Activated CD8-positive, alpha-beta T cell treated with anti-CD3 and anti-CD28 coated beads for 36 hours (primary cell): ENCODE data around the gene CLSTN2. TPM values are rescaled to one million over a fixed set of nuclear protein-coding genes. Genes with fewer than 3 reads are reported as not detected.

Source experiments
- ATAC-seq: fragments of 200-7000 bp; cut with Tn5 transposase; one replicate; pipeline ENCODE4 v1.10.0; 2021; ENCODE audit warnings: mild to moderate bottlenecking, moderate library complexity
- CTCF ChIA-PET: fragments of 350-600 bp; sonication (Branson Sonifier 250); formaldehyde crosslinking; loops from one replicate; lab custom pipeline; 2021; ENCODE audit warnings: antibody characterized with exemption; lab: Charles Lee
- POLR2A ChIA-PET: fragments of 350-600 bp; sonication (Branson Sonifier 250); formaldehyde crosslinking; loops from one replicate; lab custom pipeline; 2021; ENCODE audit warnings: antibody characterized with exemption; lab: Charles Lee
- DNase-seq: peaks from one replicate; pipeline ENCODE4 v3.0.0-alpha.2; 2020
- H3K27ac Mint-ChIP-seq: one replicate; pipeline ENCODE4 v1.8.0; 2021; ENCODE audit warnings: mild to moderate bottlenecking, mixed read lengths
- H3K27me3 Mint-ChIP-seq: one replicate; pipeline ENCODE4 v1.8.0; 2021; ENCODE audit warnings: mixed read lengths
- H3K36me3 Mint-ChIP-seq: one replicate; pipeline ENCODE4 v1.8.0; 2021; ENCODE audit warnings: low read depth, mixed read lengths
- H3K4me1 Mint-ChIP-seq: one replicate; pipeline ENCODE4 v1.8.0; 2021; ENCODE audit warnings: low read depth, mixed read lengths
- H3K4me3 Mint-ChIP-seq: one replicate; pipeline ENCODE4 v1.8.0; 2021; ENCODE audit warnings: mild to moderate bottlenecking, moderate library complexity, mixed read lengths
- H3K9me3 Mint-ChIP-seq: one replicate; pipeline ENCODE4 v1.8.0; 2021; ENCODE audit warnings: mixed read lengths
- CTCF ChIP-seq: fragments of 200-600 bp; IDR thresholded peaks from one replicate; pipeline ENCODE4 v1.8.0; 2022; ENCODE audit warnings: antibody characterized with exemption, mild to moderate bottlenecking
- intact Hi-C: fragments of 100-400 bp; cut with micrococcal nuclease; formaldehyde crosslinking; loops from one replicate; pipeline ENCODE4 v1.10.0; 2022
- total RNA-seq, 2 experiments: library from RNA; stranded (reverse); gene quantifications; one replicate each; pipeline ENCODE4 v1.2.3, GENCODE V29; 2021

CLSTN2 gene
- total RNA-seq, 2 experiments from 2014 or later: not detected

DNA sequence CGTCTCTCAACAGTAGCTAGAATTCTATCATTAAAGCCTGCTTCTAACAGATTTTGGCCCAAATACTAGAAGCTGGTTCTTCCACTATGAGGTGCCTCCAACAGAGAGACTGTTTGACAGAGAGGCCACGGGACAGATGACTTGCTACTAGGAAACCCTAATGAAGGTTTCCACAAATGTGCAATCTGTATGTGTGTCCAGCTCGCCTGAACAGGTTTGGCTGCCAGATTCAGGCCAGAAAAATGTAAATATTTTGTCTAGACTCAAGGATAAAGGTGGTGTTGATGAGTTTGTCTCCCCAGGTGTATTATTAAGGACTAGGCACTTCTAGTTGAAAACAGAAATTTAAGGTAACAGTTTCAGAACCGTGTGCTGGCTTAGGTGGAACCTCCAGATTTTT, 651.3 kb downstream of the CLSTN2 start:
- ChIA-PET POLR2A (no interaction called here), CTCF (no interaction called here)
- Mint-ChIP-seq H3K9me3 (no peaks in the 10 kb centered on the region), H3K27me3 (peaks cover 7% of the 10 kb centered on the region), H3K4me3 (no peak overlapping the region), H3K4me1 (no peaks in the 10 kb centered on the region), H3K27ac (no peak overlapping the region), H3K36me3 (no peaks in the 10 kb centered on the region)
- intact Hi-C loops: no loop called here
- ATAC-seq: no peak
- DNase-seq: no peak
- TF ChIP-seq CTCF: no peak

- no peak for ATAC-seq
- Mint-ChIP-seq H3K27ac (no peak overlapping the region), H3K27me3 (peaks cover 10% of the 10 kb centered on the region), H3K4me3 (no peak overlapping the region), H3K4me1 (no peaks in the 10 kb centered on the region), H3K9me3 (no peaks in the 10 kb centered on the region), H3K36me3 (no peaks in the 10 kb centered on the region)
- CTCF ChIA-PET: no interaction called here
- POLR2A ChIA-PET: no interaction called here
- no peak for DNase-seq
- intact Hi-C loops: no loop called here
- no peak for TF ChIP-seq CTCF
Measured at GRCh38 chr3:140588558-140588957, 653.6 kb downstream of the CLSTN2 start.

DNA sequence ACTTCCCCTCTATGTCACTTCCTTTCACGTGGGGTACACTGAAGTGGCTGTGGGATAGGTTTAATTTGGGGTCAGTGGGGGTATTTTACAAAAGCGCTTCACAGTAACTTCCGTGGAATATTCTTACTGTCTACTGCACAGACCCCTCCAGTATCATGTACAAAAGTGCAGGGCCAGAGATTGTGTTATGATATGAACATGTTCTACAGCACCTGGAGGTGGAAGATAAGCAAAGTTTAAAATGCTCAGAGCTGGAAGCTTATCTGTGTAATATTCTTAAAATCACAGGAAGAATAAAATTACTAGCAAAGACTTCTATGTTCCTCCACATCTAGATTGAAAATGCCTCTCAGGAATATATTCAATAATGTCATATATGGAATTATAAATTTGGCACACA, 658.8 kb downstream of the CLSTN2 start:
- ChIA-PET CTCF (no interaction called here), POLR2A (no interaction called here)
- no peaks in the 10 kb centered on the region for H3K36me3 Mint-ChIP-seq
- no peak overlapping the region for H3K4me3 Mint-ChIP-seq
- no peak for TF ChIP-seq CTCF
- DNase-seq (no peak), ATAC-seq (no peak)
- no peaks in the 10 kb centered on the region for H3K9me3 Mint-ChIP-seq
- no peaks in the 10 kb centered on the region for H3K4me1 Mint-ChIP-seq
- no peak overlapping the region for H3K27ac Mint-ChIP-seq
- H3K27me3 Mint-ChIP-seq: peaks cover 5% of the 10 kb centered on the region
- intact Hi-C loops: no loop called here

DNA sequence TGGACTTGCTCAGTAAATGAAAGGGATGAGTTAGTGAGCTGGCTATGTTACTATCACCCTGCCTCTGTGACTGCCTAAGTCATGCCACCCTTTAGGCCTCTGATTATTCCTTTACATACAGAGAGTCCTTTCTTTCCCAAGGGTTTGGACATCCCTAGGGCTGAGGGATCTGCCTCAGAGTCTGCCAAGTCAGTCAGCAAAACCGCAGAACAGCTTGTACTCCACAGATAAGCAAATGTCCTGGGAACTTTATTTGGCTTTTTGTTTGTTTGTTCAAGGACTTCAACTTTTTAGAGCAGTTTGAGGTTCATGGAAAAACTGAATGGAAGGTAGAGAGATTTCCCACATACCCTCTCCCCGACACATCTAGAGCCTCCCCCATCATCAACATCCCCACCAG, 660.3 kb downstream of the CLSTN2 start:
- no peaks in the 10 kb centered on the region for H3K36me3 Mint-ChIP-seq
- no peak for ATAC-seq
- CTCF ChIA-PET: no interaction called here
- no peak for TF ChIP-seq CTCF
- peaks cover 5% of the 10 kb centered on the region for H3K27me3 Mint-ChIP-seq
- H3K27ac Mint-ChIP-seq: no peak overlapping the region
- H3K4me1 Mint-ChIP-seq: no peaks in the 10 kb centered on the region
- H3K9me3 Mint-ChIP-seq: no peaks in the 10 kb centered on the region
- H3K4me3 Mint-ChIP-seq: no peak overlapping the region
- POLR2A ChIA-PET: no interaction called here
- intact Hi-C loops: no loop called here
- no peak for DNase-seq

DNA sequence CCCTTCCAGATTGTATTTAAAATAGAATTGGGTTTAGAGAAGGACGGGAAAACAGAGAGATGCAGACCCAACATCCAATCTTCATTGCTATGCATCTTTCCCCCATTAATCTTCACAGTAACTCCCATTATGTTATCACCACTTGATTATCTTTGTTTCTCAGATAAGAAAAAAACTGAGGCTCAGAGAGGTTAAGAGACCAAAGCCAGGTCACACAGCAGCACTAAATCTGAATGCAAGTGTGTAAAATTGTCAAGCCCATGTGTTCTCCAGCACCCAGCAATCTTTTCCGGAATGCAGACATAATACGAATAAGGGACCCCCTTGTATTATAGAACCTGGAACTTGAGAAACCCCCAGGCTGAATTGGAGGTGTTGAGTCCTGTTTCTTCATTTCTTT, 662.4 kb downstream of the CLSTN2 start:
- DNase-seq: no peak
- H3K27ac Mint-ChIP-seq: no peak overlapping the region
- peaks cover 5% of the 10 kb centered on the region for H3K27me3 Mint-ChIP-seq
- no peaks in the 10 kb centered on the region for H3K9me3 Mint-ChIP-seq
- CTCF ChIA-PET: interaction anchor here (0.8 kb wide), 1 partner anchor 197 kb away, joined by 3 read pairs; no protein-coding TSS in a partner anchor
- no peaks in the 10 kb centered on the region for H3K36me3 Mint-ChIP-seq
- H3K4me1 Mint-ChIP-seq: no peaks in the 10 kb centered on the region
- ATAC-seq: no peak
- POLR2A ChIA-PET: no interaction called here
- H3K4me3 Mint-ChIP-seq: no peak overlapping the region
- intact Hi-C loops: no loop called here
- TF ChIP-seq CTCF: no peak
